A172 (cell line): ENCODE data around the gene CCDC200. TPM values are rescaled to one million over a fixed set of nuclear protein-coding genes. Genes with fewer than 3 reads are reported as not detected.
"Not testable (repeated sequence)": the region's sequence is repeated elsewhere in the genome, so short reads cannot be mapped to it uniquely, and the experiment has no call there.

Source experiments
- DNase-seq: peaks from one replicate; pipeline ENCODE4 v3.0.0-alpha.2; 2015; ENCODE audit warnings: low spot score
- total RNA-seq: library from RNA; depleted of rRNA; stranded (reverse); fragments of >200 nt; shearing (Covaris generic); gene quantifications from 2 replicates; pipeline ENCODE4 v1.2.3, GENCODE V29; 2014; rRNA removed

Gene CCDC200
- not detected in 2 replicates for total RNA-seq

DNA sequence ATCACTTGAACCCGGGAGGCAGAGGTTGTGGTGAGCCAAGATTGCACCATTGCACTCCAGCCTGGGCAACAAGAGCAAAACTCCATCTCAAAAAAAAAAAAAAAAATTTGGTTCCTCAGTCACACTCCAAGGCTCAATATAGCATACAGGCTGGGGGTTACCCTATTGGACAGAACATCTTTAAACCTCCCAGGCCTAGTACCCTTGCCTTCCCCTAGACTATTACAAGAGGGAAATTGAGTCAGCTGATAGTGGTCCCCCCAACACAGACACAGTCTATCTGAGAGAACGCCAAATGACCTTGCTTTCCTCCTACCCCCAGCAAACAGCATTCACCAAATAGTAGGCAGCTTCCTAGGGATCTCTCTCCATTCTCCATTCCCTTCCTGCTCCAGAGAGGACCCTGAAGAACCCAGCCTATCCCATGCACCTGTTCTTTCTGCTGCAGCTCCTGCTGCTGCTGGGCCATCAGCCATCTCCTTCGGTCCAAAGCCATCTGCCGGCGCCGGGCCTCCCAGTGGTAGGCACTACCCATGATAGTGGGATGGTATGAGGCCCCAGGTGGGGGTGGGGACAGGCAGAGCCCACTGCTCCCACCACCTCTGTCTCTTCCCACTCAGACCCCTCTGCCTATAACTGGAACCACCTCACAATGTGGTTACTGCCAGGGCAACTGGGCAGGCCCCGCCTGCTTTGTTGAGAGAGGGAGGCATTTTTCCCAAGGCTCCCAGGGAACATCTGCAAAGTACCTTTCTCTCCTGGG, at the start of gene CCDC200:
Gene CCDC200 (minus strand): TSS at position 604 of the 763 bp plus-strand sequence. CDS start 69 bp downstream, at position 535.
- not testable (repeated sequence) for DNase-seq

DNA sequence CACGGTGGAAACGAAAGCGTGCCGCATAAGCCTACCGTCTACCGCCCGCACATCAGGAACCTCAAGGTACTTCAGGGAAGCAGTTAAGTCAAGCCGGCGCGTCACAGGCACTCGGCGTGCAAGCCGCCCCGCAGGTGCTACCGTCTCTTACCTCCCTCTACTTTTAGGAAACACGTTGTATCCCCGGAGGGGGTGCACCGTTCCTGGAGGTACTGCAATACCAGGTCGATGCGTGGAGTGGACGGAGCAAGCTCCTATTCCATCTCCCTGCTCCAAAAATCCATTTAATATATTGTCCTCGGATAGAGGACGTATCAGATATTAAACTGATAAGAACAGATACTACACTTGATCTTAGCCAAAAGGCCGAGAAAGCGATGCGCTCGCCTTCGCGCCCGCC, 44.5 kb upstream of the CCDC200 start:
- DNase-seq = not testable (repeated sequence)

DNA sequence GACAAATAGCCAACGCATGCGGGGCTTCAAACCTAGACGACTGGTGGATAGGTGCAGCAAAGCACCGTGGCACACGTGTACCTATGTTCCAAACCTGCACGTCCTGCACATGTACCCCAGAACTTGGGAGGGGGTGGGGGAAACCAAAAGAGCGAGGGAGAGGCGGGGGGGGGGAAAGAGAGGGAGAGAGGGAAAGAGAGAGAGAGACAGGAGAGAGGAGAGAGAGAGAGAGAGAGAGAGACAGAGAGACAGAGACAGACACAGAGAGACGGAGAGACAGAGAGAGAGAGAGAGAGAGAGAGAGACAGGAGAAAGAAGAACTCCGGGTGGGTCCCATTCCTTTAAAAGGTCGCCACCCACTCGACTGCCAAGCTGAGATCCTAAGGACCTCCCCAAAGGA, 44.1 kb upstream of the CCDC200 start:
- DNase-seq = not testable (repeated sequence)

DNA sequence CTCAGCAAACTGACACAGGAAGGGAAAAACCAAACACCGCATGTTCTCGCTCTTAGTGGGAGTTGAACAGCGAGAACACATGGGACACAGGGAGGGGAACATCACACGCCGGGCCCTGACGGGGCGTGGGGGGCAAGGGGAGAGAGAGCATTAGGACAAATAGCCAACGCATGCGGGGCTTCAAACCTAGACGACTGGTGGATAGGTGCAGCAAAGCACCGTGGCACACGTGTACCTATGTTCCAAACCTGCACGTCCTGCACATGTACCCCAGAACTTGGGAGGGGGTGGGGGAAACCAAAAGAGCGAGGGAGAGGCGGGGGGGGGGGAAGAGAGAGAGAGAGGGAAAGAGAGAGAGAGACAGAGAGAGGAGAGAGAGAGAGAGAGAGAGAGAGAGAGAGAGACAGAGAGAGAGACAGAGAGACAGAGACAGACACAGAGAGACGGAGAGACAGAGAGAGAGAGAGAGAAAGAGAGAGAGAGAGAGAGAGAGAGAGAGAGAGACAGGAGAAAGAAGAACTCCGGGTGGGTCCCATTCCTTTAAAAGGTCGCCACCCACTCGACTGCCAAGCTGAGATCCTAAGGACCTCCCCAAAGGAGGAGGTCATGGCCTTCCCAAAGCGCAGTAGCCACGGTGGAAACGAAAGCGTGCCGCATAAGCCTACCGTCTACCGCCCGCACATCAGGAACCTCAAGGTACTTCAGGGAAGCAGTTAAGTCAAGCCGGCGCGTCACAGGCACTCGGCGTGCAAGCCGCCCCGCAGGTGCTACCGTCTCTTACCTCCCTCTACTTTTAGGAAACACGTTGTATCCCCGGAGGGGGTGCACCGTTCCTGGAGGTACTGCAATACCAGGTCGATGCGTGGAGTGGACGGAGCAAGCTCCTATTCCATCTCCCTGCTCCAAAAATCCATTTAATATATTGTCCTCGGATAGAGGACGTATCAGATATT, 42.4 kb upstream of the CCDC200 start:
- DNase-seq = not testable (repeated sequence)

DNA sequence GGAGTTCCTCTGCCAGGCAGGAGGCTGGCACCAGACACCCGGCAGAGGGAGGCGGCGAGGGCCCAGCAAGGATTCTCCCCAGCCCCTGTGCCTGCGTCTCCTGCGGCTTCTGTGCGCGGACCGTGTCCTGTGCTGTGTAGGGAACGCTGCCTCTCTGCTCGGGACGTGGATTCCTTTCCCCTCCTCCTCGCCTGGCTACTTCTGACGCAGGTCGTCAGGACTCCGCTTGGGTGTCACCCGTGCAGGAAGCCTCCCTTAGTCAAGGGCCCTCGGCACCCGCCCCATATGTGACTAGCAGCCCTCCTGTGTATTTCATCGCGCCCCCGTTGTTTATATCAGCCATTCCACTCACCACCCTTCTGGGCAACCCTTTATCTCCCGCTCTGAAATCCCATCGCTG, 18.0 kb upstream of the CCDC200 start:
- DNase-seq = not testable (repeated sequence)

DNA sequence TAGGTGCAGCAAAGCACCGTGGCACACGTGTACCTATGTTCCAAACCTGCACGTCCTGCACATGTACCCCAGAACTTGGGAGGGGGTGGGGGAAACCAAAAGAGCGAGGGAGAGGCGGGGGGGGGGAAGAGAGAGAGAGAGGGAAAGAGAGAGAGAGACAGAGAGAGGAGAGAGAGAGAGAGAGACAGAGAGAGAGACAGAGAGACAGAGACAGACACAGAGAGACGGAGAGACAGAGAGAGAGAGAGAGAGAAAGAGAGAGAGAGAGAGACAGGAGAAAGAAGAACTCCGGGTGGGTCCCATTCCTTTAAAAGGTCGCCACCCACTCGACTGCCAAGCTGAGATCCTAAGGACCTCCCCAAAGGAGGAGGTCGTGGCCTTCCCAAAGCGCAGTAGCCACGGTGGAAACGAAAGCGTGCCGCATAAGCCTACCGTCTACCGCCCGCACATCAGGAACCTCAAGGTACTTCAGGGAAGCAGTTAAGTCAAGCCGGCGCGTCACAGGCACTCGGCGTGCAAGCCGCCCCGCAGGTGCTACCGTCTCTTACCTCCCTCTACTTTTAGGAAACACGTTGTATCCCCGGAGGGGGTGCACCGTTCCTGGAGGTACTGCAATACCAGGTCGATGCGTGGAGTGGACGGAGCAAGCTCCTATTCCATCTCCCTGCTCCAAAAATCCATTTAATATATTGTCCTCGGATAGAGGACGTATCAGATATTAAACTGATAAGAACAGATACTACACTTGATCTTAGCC, 12.4 kb upstream of the CCDC200 start:
- not testable (repeated sequence) for DNase-seq

DNA sequence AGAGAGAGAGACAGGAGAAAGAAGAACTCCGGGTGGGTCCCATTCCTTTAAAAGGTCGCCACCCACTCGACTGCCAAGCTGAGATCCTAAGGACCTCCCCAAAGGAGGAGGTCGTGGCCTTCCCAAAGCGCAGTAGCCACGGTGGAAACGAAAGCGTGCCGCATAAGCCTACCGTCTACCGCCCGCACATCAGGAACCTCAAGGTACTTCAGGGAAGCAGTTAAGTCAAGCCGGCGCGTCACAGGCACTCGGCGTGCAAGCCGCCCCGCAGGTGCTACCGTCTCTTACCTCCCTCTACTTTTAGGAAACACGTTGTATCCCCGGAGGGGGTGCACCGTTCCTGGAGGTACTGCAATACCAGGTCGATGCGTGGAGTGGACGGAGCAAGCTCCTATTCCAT, 11.2 kb upstream of the CCDC200 start:
- not testable (repeated sequence) for DNase-seq

DNA sequence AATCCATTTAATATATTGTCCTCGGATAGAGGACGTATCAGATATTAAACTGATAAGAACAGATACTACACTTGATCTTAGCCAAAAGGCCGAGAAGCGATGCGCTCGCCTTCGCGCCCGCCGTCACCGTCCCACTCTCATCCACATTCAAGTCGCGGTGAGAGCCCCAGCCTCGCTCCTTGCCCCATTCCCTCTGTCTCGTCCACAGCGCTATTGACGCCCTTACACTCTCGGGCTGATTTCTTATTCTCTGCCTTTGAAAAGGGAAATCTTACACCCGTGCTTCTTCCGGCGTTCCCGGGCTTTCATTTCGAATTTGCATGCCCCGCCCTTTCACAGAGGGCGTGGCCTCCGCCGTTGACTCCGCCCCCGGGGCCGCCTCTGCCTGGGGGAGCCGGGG, 5.5 kb upstream of the CCDC200 start, which contains the start of gene RNU2-1:
Gene RNU2-1 (minus strand): TSS at position 101 of the 400 bp plus-strand sequence.
- not testable (repeated sequence) for DNase-seq

DNA sequence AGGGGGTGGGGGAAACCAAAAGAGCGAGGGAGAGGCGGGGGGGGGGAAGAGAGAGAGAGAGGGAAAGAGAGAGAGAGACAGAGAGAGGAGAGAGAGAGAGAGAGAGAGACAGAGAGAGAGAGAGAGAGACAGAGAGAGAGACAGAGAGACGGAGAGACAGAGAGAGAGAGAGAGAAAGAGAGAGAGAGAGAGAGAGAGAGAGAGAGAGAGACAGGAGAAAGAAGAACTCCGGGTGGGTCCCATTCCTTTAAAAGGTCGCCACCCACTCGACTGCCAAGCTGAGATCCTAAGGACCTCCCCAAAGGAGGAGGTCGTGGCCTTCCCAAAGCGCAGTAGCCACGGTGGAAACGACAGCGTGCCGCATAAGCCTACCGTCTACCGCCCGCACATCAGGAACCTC, 4.8 kb upstream of the CCDC200 start:
- not testable (repeated sequence) for DNase-seq

DNA sequence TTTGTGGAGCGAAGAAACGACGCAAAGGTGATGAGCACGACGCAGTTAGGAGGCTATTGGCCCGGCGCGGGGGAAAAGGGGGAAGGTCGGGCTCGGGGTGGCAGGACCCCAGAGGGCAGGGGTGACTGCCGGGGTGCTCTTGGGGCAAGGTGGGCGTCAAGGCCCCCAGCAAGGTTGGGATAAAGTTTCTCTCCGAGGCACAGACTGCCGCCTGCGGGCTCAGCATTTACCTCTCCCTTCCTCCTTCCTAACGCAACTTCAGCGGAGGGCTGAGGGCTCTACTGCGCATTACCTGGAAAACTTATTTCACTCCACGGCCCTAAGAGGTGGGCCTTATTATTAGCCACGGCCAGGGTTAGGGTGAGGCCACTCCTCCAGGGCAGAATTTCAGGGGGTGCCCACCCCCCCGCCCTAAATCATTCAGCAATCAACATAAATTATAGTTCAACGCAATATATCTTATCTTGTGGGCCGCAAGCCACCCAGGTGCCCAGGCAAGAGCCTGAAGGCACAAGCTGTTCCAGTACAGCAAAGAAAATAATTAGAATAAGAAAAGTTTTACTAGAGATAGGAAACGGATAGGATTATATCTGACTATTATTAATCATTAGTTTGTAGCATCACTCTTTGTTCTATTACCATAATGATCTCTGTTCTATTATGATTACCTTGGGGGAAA, 3.7 kb upstream of the CCDC200 start:
- DNase-seq = not testable (repeated sequence)

DNA sequence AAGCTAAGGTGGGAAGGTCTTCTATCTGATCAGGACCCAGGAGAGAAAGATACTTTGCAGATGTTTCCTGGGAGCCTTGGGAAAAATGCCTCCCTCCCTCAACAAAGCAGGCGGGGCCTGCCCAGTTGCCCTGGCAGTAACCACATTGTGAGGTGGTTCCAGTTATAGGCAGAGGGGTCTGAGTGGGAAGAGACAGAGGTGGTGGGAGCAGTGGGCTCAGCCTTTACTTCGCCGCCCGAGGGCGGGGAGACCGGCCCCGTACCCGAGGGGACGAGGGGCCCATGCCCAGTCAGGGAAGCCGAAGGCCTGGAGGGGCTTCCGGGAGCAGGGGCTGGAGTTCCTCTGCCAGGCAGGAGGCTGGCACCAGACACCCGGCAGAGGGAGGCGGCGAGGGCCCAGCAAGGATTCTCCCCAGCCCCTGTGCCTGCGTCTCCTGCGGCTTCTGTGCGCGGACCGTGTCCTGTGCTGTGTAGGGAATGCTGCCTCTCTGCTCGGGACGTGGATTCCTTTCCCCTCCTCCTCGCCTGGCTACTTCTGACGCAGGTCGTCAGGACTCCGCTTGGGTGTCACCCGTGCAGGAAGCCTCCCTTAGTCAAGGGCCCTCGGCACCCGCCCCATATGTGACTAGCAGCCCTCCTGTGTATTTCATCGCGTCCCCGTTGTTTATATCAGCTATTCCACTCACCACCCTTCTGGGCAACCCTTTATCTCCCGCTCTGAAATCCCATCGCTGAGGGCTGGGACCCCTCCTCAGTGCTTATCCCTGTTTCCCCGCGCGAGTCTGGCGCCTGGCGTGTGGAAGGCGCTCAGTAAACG, 3.0 kb upstream of the CCDC200 start:
- DNase-seq = not testable (repeated sequence)

DNA sequence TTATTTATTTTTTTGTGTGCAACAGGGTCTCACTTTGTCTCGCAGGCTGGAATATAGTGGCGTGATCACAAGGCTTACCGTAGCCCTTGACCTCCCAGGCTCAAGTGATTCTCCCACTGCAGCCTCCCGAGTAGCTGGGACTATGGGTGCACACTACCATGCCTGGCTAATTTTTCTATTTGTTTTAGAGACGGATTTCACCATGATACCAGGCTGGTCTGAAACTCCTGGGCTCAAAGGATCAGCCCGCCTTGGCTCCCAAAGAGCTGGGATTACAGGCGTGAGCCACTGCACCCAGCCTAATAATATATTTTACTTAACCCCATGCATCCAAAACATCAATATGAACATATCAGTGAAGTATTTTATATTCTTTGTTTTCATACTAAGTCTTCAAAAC, 2.0 kb downstream of the CCDC200 start:
- no peak for DNase-seq

DNA sequence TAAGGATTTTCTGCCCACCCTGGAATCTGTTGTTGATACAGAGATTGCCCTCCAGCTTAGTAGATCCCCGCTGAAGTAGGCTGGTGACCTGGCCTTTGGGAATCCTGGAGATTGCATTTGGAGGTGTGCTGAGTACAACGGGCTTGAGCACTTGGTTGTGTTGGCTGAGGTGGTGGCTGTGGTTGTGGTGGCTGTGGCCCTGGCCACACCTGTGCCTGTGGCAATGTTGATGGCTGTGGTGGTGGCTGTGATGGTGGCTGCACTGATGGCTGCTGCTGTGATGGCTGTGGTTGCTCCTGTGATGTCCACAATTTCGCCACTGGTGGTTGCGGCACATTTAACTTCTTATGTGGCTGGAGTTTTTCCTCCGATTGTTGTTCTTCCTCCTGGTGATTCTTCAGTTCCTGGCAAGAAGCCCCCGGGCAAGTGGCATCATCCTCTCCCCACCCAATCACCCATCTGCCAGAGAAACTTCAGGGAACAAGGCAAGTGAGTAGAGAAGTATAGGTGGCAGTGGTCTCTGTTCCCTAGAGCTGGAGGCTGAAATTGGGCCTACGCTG, 4.2 kb downstream of the CCDC200 start:
- DNase-seq = no peak

DNA sequence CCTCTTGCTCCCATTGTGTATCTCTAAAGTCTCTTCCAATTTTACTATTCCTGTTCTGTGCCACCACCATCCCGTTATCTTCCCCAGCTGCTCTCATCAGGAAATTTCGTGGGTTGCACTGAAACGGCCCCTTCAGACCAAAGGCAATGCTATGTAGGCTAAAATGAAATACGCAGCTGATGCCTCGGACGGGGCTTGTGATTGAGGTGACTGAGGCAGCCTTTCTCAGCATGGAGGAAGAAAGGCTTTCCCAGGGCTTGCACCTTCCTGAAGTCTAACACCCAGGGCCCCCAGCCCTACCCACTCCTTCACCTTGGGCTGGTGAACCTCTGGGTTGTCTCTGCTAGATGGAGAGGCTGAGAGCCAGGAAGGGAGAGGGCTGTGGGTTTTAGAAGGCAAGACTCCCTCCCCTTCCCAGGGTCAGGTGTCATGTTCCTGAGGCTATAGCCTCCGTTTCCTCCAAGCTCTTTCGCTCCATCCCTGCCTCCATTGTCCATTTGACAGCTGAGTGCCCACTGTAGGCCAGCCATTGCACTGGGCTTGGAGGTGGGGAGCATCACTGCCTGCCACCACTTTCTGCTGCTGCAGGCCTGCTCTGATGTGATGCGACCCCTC, 7.8 kb downstream of the CCDC200 start:
- no peak for DNase-seq

DNA sequence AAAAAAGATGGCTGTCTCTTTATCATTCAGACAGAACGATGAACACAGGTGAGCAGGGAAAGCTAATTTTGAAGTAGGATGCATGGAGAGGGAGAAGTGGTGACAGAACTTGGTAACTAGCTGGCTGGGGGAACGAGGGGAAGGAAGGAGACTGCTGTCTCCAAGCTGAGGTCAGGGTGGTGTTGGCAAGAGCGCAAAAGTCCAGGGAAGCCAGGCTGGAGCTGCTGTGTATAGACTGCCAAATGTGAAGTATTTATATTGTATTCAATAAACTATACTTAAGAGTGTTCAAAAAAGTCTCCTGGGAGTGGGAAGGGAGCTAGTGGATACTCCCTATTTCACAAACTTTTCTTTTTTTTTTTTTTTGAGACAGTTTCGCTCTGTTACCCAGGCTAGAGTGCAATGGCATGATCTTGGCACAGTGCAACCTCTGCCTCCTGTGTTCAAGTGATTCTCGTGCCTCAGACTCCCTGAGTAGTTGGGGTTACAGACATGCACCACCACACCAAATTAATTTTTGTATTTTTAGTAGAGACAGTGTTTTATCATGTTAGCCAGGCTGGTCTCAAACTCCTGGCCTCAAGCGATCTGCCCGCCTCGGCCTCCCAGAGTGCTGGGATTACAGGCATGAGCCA, 8.6 kb downstream of the CCDC200 start:
- no peak for DNase-seq

DNA sequence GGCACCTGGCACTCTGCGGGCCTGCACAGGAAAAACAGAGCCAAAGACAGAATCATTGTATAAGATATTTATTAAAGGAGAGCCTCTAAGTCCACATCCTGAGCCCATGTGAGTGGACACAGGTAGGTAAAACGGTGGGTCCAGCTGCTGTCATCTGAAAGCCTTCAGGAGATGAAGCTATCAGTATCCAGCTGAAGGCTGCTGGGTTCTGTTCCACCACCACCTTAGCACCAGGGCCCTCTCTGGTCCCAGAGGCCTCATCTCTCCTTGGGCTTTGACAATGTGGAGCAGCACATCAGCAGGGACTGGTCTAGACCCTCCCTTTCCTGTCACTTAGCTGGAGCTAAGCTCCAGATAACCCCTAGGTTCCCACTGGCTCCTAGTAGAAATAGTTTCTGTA, 9.4 kb downstream of the CCDC200 start:
- no peak for DNase-seq

DNA sequence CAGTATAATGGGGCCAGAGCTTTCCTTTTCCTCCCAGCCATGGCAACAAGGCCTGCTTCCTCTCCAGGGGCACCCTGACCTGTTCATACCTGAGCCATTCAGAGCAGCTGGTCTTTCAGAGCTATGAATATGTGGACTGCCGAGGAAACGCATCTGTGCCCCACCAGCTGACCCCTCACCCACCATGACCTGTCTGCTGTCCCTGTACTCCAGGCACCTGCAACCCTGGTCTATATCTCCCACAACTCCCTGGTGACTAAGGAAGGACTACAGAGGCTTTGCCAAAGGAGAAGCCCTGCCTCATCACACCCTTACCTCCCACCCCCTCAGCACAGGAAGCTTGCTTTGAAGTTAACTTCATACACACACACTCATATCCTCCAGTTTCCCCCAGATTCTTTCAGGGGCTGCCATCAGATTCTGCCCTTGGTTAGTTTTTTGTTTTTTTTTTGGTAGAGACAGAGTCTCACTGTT, 10.8 kb downstream of the CCDC200 start:
- DNase-seq = no peak

DNA sequence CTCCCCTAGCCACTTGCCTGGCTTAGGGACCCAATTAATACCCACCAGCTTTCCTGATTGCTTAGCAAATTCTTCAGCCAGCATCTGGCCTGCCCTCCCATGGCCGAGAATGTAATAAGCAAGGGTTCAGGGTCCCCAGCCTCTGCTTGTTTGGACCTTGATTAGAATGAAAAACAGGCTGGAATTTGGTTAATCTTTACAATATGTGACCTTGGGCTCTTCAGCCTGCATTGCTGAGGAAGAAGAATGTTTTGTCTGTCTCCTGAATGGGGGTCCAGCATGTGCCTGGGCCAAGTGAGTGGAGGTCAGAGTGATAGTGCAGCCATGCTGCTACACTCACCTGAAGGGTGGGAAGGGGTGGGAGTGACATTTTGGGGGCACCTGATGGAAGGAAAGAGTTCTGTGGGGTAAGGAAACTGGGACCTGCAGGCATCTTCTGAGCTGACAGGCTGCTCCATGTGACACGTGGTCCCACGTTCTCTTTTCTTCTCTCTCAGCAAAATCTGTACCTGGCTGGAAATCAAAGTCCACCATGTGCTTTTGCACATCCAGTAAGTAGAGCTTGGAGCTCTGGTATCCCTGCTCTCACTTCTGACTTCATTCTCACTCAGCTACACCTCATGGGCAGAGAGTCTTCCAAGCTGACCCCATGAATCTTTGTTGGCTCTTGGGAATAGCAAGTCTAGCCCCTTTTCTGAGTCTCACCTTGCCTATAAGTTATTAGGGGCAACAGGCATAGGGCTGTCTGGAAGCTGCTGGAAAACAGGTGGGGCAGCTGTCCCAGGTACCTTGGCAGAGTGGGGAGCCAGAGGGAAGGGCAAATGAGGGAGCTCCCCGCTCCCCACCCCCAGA, 11.4 kb downstream of the CCDC200 start:
- DNase-seq = no peak
